GM19043 (cell line): ENCODE measurements around the gene IZUMO4.

Experiments
- ATAC-seq: cut with Tn5 transposase; IDR thresholded peaks from one replicate; pipeline ENCODE4 v1.9.1; 2021; ENCODE audit warnings: low read depth; ENCODE audit not compliant: unreplicated experiment

Gene IZUMO4

DNA sequence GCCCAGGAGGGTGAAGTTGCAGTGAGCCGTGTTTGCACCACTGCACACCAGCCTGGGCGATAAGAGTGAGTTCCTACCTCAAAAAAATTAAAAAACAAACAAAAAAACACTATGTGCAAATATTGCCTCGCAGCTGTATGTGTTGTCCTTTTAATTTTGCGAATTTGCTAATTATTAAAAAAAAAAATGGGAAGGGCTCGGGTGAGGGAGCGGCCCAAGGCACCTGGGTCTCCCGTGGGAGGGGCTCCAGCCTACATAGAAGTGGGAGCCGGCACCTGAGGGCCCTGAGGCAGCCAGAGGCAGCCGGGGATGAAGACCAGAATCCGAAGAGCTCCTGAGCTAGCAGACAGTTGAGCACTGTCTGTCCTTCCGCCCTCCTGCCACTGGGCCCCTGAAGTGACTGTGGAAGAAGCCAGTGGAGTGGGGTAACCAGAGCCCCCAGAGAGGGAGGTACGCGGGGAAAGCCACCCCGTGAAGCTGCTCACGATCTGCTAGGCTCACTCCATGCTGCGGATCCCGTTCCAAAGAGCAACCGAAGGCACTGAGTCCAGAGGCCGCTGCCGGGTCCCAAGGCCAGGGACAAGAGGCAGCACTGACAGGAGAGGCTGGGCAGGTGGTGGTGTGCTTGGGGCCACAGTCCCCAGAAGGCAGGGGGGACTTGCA, 6.5 kb downstream of the IZUMO4 start:
- ATAC-seq = no peak

DNA sequence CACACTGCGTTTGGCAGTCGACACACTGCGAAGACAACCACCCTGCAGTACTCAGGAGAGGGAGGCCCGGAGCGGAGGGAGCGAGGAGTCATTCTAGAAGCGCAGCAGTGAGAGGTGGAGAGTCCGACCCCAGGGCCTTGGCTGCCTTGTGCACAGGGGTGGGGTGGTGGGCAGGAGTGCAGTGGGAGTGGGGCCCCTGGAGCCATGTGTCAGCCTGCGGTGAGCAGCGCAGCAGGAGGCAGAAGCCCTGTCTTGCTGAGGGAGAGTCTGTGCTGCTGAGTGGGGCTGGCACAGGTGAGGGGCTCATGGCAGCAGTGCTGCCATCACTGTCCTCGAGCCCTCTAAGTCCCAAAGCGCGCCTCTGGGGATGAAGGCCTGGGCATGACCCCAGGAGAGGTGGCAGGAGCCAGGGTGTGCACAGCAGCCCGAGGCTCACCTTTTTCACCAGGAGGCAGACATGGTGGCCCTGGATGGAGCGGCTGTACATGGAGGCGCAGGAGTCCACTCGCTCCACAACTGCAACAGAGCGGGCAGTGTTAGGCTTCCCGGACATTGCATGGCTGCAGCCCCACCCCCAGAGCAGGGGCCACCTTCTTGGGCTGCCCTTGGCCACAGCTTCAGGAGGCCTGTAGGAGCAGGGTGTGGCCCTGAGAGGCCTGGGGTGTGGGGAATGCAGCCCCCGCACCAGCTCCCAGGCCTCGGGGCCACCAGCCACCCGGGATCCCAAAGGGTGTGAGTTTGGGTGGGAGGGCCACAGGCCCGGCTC, 11.7 kb downstream of the IZUMO4 start:
- ATAC-seq = no peak

DNA sequence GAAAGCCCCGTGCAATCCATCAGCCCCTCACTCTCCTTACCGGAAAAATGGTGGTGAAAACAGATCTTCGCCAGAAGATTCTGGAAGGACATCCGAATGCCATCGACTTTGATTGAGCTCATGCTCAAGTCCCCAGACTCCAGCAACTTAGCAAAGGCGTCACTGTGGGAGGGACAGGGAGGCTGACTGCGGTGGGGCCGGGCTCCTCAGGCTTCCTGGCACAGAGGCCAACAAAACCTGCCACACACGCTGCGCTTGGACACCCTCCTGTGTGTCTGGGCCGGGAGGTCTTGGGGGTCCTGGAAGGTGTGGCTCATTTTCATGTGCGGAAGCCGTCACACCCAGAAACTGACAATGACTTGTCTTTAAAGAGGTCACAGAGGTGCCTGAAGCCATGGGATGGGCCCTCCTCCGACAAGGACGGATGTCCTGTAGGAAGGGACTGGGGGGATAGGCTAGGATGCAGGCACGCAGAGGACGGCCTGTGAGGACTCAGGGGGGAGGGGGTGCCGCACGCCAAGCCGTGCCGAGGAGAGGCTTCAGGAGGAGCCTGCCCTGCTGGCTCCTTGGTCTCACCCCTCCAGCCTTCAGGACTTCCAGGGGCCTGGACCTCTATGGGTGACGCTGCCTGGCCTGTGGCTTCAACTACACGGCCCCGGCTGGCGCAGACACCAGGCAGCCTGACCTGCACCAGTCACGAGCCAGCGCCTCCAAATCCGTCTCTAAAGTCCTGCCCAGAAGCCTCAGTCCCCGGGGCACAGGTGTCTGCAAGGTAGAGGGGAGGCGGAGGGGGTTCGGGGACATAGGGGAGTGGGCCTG, 12.5 kb downstream of the IZUMO4 start:
- no peak for ATAC-seq

DNA sequence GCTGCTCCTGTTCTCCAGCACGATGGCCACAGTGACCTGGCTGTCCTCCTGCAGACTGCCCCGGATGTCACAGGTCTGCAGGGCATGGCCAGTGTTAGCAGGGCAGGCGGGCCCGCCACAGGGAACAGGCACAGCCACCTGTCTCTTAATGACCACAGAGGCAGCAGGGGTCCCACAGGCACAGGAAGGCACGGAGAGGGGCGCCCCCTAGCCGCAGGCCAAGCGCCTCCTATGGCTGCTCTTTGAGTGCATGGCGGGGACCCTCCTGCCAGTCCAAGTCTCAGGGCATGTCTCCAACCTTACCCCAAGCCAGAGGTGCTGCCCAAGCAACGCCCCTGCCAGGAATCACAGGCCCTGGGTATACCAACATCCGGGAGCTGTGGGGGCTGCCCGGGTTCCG, 14.1 kb downstream of the IZUMO4 start:
- ATAC-seq = no peak

DNA sequence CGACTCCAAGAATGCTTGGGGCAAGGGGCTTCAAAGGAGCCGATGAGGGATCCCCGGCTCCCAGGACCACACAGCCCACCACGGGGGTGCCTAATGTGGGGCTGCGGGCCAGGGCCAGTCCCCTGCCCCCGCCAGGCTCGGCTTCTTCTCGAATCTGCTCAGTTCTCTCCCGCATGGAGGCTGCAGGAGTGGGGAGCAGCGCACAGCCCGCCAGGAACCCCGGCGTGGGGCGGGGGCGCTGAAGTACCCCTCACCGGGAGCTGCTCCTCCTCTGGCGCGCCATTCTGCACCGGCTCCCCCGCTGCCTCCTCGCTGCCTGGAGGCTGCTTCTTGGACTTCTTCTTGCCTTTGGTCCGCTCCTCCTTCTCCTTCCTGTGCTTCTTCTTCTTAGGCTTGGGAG, 14.7 kb downstream of the IZUMO4 start:
- no peak for ATAC-seq

DNA sequence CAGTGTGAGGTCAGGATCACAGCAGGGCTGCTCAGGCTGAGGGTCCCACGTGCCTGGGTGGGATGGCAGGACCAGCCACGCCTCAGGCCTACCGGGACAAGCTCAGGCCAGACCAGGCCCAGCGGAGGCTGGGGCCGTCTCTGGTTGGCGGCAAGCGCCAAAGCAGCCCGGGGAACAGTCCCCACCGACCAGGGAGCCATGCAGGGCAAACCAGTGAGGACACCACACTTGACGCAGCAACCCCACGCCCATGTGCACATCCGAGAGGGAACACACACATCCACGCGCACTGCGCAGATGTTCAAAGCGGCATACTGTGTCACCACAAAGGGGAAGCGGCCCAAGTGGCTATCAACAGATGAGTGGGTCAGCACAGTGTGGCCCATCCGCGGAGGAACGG, 15.2 kb downstream of the IZUMO4 start:
- no peak for ATAC-seq

DNA sequence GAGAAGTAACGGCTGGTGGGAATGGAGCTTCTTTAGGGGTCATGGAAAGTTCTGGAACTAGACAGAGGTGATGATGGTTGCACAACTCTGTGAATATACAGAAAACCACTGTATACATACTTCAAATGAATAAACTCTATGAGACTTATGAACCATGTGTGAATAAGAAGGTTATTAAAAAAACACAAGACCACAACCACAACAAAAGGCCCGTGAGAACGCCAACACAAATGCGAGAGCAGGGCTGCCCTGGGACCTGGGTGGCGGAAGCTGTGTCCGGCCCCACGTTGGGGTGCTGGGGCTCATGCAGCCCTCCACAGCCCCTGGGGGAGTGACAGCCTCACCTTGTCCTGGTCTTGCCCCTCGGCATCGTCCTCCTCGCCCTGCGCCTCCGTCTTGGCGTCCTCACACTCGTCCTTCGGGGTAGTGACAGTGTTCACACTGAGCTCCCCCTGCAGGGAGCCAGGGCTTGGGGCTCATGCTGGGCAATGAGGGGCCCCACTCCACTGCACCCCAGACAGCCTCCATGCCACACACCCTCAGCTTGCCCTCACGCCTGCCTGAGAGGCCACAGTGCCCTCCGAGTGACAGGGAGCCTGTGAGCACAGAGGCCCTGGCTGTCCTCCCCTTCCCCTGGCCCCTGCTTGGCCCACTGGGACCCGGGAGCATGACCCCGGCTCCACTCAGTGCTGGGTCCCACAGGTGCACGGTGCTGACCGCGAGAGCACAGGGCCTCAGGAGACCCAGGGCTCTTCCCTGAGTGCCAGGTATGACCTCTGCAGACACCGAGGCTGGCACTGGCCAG, 16.0 kb downstream of the IZUMO4 start:
- ATAC-seq = no peak

DNA sequence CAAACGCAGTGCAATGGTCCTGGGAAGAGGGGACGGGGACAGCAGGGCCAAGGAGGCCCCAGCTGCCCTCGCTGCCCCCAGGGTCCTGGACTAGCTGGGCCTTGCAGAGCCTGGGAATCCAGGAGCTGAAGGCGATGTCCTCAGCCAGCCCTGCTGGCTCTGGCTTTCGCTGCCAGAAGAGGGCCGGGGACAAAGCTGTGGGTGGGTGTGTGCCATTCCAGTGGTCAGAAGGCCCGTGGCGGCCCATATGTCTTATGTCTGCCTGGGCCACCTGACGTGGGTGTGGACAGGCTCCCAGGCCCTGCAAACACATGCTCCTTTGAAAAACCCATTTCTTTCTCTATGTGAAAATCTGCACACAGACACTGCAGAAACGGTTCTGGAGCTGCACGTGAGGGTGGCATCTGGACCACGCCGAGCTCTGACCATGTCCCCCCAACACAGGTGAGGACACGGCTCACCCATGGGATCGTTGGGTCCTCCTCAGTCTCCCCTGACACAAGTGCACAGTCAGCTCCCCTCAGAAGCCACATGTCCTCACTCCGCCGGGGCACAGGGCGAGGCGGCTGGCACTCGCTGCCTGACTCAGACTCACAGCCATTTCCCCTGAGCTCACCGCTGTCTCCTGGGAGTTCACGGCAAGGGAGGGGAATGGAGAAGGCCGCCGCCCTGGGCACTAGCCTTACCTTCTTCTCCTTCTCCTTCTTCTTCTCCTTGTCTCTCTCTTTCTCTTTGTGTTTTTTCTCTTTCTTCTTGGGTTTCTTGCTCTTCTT, 16.9 kb downstream of the IZUMO4 start:
- no peak for ATAC-seq

DNA sequence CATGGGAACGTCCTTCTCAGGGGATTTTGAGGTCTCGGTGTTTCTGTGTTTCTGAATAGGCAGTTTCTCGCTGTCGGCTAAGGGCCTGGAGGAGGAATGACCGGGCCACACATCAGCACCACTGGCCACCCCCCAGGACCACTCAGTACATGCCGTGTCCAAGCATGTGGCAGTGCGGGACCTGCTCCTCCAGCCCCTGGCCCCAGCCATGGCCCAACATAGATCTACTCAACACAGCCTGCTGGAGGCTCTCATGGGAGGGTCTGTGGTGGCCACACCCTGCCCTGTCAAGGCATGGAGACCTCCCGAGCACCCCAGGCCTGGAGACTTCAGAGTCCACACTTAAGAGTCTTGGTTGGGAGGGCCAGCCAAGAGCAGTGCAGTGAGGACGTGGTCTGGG, 17.5 kb downstream of the IZUMO4 start:
- ATAC-seq = no peak

DNA sequence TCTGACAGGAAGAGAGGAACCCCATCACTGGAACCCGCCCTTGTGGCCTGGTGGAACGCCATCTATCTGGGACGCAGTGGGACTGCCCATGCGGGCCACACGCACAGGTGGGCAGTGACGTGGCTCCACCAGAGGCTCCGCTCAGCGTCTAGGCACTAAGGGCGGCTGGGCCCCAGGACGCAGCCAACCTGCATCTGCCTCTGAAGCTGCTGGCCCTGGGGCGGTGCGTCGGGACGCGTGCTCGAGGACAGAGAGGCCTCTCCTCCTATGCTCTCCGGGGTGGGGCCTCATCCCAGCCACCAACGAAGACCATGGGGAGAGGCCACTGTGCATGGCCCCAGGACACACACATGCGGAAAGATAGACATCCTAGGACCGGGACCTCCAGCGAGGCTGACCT, 18.1 kb downstream of the IZUMO4 start:
- ATAC-seq = no peak

DNA sequence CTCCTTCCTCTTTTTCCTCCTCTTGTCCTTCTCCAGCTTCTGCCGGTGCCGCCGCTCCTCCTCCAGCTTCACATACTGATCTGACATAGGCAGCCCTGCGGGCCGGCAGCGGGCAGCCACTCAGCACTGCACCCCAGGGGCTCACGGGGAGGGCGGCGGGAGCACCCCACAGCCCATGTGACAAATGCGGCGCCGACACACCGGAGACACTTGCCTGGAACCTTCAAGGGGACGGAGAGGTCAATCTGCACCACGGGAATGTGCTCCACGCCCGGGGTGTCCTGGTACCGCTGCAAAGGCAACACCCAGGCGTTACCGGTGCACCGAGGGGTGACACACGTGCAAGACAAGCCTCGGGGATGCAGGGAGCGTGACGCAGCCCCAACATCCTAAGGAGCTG, 18.6 kb downstream of the IZUMO4 start:
- no peak for ATAC-seq

DNA sequence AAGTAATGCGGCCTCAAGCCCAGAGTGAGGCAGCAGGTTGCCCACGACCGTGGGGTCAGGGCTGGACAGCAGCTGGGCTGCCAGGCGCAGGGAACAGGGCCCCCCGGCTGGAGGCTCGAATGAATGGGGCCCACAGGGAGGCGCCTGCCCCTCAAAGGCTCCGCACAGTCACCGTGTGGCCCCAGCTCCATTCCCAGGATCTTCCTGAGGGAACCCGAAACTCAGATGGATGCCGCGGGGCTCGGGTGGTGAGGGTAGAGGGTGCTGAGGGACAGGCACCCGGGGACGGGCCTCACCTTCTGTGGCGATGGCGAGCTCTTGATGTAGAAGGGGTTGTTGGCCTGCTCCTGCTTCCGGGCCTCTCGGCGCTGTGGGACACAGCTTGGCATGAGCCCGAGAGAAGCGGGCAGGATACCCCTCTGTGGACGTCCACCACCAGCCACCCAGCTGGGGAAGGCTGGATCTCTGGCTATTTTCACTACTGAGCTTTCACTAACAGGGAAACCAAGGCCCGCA, 19.3 kb downstream of the IZUMO4 start:
- ATAC-seq = no peak

DNA sequence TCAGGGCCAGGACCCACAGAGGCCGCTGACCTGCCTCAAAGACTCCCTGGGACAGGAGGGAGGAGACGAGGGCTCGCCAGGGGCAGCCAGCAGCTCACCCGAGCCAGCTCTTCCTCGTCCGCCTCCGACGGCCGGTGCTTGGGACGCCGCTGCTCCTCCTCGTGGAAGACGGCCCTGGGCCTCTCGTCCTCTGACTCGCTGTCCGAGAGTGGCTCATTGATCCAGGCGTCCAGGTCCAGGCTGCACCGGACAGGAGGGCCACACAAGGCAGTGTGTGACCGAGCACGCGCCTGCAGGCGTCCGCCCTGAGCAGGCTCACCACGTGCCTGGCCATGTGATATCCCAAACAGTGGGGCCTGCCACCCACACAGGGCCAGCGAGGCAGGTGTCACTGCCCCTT, 19.8 kb downstream of the IZUMO4 start:
- no peak for ATAC-seq

DNA sequence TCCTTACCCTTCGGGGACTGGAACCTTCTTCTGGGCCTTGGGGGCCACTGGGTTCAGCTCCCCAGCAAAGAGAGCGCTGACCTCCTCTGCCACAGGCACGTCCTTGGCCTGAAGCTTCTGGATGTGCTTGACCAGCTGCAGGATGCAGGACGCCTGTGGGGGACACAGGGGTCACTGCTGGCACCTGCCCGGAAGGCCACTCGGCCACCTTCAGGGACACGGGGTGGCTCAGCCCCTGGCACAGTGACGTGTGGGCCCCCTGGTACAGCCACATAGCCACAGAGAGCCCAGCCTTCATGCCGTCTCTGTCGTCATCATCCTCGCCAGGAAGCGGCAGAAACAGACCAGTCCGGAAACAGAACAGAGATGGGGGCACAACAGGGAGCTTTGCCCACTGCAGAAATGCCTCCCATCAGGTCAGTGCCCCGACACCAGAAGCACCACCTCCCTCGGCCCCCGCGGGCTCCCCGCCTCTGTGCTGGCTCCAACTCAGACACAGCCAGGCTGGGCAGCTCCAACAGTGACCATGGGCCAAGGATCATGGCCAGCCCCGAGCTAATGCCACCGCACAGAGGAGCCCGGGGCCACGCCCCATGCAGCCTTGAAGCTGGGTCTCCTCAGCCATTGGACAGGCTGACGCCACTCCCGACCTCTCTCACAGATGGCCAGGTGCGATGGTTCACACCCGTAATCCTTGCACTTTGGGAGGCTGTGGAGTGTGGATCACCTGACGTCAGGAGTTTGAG, 20.7 kb downstream of the IZUMO4 start:
- ATAC-seq = no peak

DNA sequence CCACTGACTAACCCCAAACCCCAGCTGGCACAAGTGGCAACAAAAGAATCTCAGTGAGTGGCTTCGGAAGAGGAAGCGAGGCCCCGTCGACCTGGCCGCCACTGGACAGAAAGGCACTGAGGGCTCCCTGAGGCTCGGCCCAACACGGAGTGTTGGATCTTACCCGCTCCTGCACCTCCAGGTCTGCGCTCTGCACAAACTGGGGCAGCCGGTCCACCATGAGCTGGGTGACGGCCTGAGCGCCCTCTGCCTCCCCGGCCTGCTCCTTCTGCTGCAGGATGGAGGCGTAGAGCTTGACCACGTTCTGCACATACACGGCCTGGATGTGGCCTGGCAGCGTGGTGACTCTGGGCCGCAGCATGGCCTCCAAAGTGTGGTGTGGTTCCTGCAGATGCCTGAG, 21.7 kb downstream of the IZUMO4 start:
- no peak for ATAC-seq

DNA sequence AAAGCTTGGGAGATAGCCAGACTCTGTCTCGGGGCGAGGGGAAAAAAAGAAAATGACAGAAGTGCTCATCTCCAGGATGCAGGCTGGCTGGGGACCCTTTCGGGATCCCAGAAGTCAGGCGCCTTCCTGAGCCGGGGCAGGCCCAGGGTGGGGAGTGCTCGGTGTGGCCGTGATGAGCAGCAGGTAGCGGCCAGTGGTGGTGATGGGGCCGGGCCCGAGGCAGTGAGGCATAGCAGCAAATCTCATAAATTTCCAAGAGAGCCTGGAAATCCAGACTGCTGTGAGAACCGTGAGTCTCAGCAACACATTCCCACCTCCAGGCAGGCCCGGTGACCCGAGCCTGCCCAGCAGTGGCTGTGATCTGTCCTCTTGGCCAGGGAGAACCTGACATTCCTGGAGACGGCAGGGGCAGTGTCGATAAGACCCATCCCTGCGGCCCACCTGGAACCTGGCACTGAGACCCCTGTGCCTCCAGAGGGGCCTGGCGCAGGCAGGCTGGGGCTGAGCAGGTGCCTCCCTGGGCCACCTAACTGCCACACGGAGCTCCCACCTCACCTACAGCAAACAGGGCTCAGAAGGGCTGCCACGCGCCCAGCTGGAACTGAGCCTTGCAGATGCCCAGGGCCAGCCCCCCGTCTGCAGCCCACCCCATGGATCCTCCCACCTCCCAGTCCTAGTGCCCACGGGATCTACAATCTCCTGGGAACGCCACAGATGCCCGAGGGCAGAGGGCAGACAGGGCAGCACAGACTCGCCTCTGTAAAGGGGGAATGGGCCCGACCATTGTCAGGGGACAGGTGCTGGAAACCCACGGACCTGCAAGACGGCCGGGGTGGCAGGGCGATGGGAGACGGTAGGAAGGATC, 23.4 kb downstream of the IZUMO4 start:
- ATAC-seq = no peak

DNA sequence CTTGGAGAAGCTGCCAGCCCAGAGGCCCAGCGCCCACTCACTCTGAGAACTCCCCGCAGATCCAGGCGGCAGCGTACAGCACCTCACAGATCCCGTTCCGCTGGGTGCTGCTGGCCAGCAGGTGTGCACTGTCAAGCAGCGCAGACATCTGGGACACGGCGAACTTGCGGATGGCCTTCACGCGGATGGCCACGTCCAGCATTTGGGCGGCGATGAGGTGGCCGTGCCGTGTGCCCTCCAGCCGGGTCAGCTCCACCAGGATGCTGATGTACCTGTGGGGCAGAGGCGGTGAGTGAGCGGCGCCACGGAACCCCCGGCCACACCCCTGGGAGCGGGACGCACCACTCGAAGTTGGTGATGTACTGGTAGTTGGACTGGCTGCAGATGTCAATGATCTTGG, 24.1 kb downstream of the IZUMO4 start:
- no peak for ATAC-seq

DNA sequence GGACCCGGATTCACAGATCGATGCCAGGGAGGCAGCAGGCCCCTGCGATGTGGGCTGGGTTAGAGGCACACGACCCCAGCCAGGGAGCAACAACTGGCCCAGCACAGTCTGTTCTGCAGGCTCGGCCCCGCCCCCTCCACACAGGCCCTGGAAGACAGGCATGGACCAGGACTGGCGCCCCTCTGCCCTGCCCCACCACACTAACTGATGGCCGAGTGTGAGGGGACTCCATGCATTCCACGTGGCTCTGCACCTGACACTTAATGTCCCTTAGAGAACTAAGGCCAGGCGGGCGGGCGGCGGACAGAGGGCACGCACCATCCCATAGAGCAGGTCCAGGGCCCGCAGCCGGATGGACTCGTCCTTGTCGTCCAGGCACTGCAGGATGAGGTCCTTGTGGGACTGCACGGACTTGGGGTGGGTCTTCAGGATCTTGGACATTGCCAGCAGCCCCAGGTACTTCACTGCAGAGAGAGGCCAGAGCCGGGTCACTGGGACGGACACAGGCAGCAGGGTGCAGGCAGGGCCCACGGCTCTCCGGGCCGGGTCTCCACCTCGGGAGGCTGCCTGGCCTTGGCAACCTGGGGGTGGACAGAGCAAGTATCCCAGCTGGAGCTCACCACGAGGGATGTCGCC, 24.8 kb downstream of the IZUMO4 start:
- no peak for ATAC-seq
